Stomach (tissue), 9 donors: ENCODE measurements around the gene NPM3. TPM values are rescaled to one million over a fixed set of nuclear protein-coding genes. Genes with fewer than 3 reads are reported as not detected.

Source experiments
- DNase-seq, 2 donors: peaks; one replicate each; pipeline versions ENCODE4 v3.0.0 to v3.0.0-alpha.2; 2013 to 2019
- H3K27ac ChIP-seq, 5 donors: fragments of 200-600 bp in 4 of 5; sonication (generic) in 4 of 5; one replicate each; pipeline ENCODE4 v1.5.1; 2013 to 2019; ENCODE audit warnings: mild to moderate bottlenecking in 1 of 5, moderate library complexity in 1 of 5
- H3K27me3 ChIP-seq, 3 donors: fragments of 200-600 bp; sonication (generic); one replicate each; pipeline ENCODE4 v1.5.1; 2017 to 2019; ENCODE audit warnings: mixed run types in 1 of 3
- H3K36me3 ChIP-seq, 4 donors: fragments of 200-600 bp; sonication (generic); 1 replicate in 3 of 4; 2 replicates in 1 of 4; pipeline ENCODE4 v1.5.1; 2016 to 2019
- H3K4me1 ChIP-seq, 4 donors: fragments of 200-600 bp; sonication (generic); one replicate each; pipeline ENCODE4 v1.5.1; 2016 to 2019
- H3K4me3 ChIP-seq, 4 donors: fragments of 200-600 bp; sonication (generic) in 3 of 4; one replicate each; pipeline ENCODE4 v1.5.1; 2016 to 2019; ENCODE audit warnings: mild to moderate bottlenecking in 1 of 4
- H3K9me3 ChIP-seq, 4 donors: fragments of 200-600 bp; sonication (generic); one replicate each; pipeline ENCODE4 v1.5.1; 2016 to 2019
- CTCF ChIP-seq, 7 experiments: fragments of 450-650 bp in 4 of 7; fragments of 200-600 bp in 3 of 7; sonication (generic) in 3 of 7; IDR thresholded peaks; one replicate each; pipeline ENCODE4 v1.5.1; 2016 to 2019; ENCODE audit warnings: antibody characterized with exemption in 7 of 7, control low read depth in 2 of 7, mild to moderate bottlenecking in 1 of 7
- EP300 ChIP-seq: sonication (generic); formaldehyde crosslinking; IDR thresholded peaks from one replicate; pipeline ENCODE4 v1.6.1; 2017; ENCODE audit warnings: antibody characterized with exemption
- POLR2A ChIP-seq, 4 donors: fragments of 450-650 bp; IDR thresholded peaks; one replicate each; pipeline ENCODE4 v1.6.1; 2016; ENCODE audit warnings: antibody characterized with exemption in 4 of 4, control low read depth in 2 of 4, mild to moderate bottlenecking in 1 of 4, moderate library complexity in 1 of 4
- POLR2AphosphoS5 ChIP-seq, 3 donors: sonication (generic); formaldehyde crosslinking; IDR thresholded peaks; one replicate each; pipeline ENCODE4 v1.6.1; 2016; ENCODE audit warnings: antibody characterized with exemption in 3 of 3
- WGBS, 5 donors: extraction: QIAGEN DNeasy Blood & Tissue Kit in 3 of 5; methylation state at CpG; one replicate each; pipeline versions ENCODE4 v1.1.5 to v1.1.7; 2013 to 2018; 5-methylcytosine and 5-hydroxymethylcytosine counted together
- intact Hi-C: fragments of 100-400 bp; cut with DNase I; formaldehyde crosslinking; loops from one replicate; pipeline ENCODE4 v1.15.1; 2023; ENCODE audit warnings: low total_unique reads
- polyA plus RNA-seq, 3 donors: library from polyadenylated mRNA; stranded (reverse); fragments of 200-250 nt; gene quantifications; one replicate each; pipeline ENCODE4 v1.2.3, GENCODE V29; 2013
- total RNA-seq, 5 donors: library from RNA; depleted of rRNA; stranded (reverse); fragments of >200 nt; gene quantifications; one replicate each; pipeline versions ENCODE4 v1.1.0 to v1.2.3, GENCODE V29; 2014 to 2016
- donor health status: healthy with polysubstance abuse.
- donor health status: Bipolar disorder and iron deficiency.
- donor health status: healthy.

The NPM3 gene
- total and polyA plus RNA-seq, 8 donors = 2.3 to 68.1 (median 26.0) TPM; not detected in 1

GRCh38 chr10:101761226-101761625, 22.0 kb downstream of the NPM3 start:
- H3K4me1 ChIP-seq = no peaks in the 10 kb centered on the region
- H3K9me3 ChIP-seq = no peaks in the 10 kb centered on the region
- H3K27me3 ChIP-seq = peaks cover 0 to 53% (median 0%) of the 10 kb centered on the region in 3 donors
- intact Hi-C loops = no loop called here
- 82 to 88% (median 84%) methylated on average over 7 to 9 of the region's 9 CpGs for WGBS, 5 donors
- no peak overlapping the region for H3K27ac ChIP-seq
- no peak overlapping the region for H3K4me3 ChIP-seq
- no peak for DNase-seq
- H3K36me3 ChIP-seq = no peaks in the 10 kb centered on the region
- TF ChIP-seq EP300 = no peak
- no peak for TF ChIP-seq CTCF (IDR thresholded peaks at IDR 0.05)
- no peak for TF ChIP-seq POLR2AphosphoS5 (IDR thresholded peaks at IDR 0.05)
- TF ChIP-seq POLR2A (IDR thresholded peaks at IDR 0.05) = no peak

DNA sequence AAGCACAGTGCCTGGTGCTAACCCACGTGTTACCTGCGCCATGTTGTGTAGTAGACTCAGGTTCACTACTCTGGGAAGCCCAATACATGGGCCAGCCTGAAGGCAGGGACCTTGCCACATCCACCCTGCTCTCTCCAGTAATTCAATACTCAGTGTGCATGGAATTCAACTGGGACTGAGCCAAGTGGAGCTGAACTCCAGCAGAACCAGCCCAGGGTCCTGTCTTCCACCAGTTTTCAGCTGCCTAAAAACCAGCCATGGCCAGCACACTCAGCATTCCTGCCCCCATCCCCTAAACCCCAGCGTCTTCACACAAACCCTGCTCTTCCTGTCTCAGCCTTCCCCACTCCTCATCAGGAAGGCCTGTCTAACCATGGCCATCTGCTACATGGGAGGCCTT, 22.7 kb downstream of the NPM3 start:
- WGBS, 5 donors = 69 to 88% (median 75%) methylated on average over 3 of the region's 3 CpGs
- Histone ChIP-seq H3K36me3 (no peaks in the 10 kb centered on the region), H3K9me3 (no peaks in the 10 kb centered on the region), H3K27ac (no peak overlapping the region), H3K4me1 (no peaks in the 10 kb centered on the region), H3K4me3 (no peak overlapping the region), H3K27me3 (peaks cover 0 to 54% (median 0%) of the 10 kb centered on the region in 3 donors)
- intact Hi-C loops = no loop called here
- no peak for DNase-seq
- TF ChIP-seq EP300 (no peak), POLR2A (IDR thresholded peaks at IDR 0.05) (no peak), POLR2AphosphoS5 (IDR thresholded peaks at IDR 0.05) (no peak), CTCF (IDR thresholded peaks at IDR 0.05) (no peak)

DNA sequence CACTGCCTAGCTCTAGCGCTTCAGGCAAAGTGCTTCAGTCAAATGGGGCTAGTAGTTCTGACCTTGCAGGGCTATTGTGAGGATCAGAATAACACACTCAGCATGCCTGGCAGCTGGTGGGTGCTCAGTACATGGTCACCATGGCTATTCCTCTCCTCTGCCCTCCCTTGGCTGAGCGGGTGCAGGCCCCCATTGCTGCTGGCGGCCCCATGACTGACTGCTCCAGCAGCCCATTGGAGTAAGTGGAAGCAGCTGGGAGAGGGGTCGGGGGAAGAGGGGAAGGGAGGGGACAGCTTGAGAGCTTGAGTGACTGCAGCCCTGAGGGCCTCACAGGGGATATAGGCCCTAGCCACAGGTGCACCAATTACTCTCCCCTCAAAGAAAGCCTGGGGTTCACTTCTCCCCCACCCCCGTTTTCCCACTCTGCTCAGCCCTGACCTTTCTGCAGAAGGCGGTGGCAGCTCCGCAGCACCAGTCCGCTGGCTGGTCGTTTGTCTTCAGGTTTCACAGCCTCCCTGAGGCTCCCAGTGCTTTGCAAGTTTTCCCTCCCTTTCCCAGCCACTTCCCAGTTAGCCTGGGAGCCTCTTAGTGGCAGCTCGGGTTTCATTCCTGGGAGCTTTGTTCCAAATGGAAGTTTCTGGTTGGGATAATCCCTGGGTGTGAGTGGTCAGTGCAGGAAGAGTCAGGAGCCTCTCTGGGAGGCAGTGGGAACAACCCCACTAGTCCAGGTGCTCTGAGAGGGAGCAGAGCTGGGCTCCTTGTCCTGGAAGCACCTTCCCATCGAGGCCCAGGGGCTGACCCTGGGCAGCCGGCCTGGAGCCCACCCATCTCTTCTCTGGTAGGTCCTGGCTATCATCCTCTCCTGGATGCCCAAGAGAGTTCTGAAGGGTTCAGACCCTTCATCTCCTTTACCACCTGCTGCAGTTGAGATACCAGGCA, 23.7 kb downstream of the NPM3 start:
- no peak overlapping the region for H3K4me3 ChIP-seq
- peaks cover 0 to 52% (median 0%) of the 10 kb centered on the region in 3 donors for H3K27me3 ChIP-seq
- no peak for TF ChIP-seq CTCF (IDR thresholded peaks at IDR 0.05)
- H3K27ac ChIP-seq = no peak overlapping the region
- H3K36me3 ChIP-seq = no peaks in the 10 kb centered on the region
- WGBS, 5 donors = 58 to 78% (median 69%) methylated on average over 8 to 12 of the region's 12 CpGs
- DNase-seq = no peak
- intact Hi-C loops = no loop called here
- H3K4me1 ChIP-seq = no peaks in the 10 kb centered on the region
- no peaks in the 10 kb centered on the region for H3K9me3 ChIP-seq

- Histone ChIP-seq H3K4me3 (no peak overlapping the region), H3K9me3 (no peaks in the 10 kb centered on the region), H3K36me3 (no peaks in the 10 kb centered on the region), H3K27ac (no peak overlapping the region), H3K27me3 (peaks cover 0 to 50% (median 0%) of the 10 kb centered on the region in 3 donors), H3K4me1 (no peaks in the 10 kb centered on the region)
- DNase-seq = no peak
- TF ChIP-seq CTCF (IDR thresholded peaks at IDR 0.05) = no peak
- TF ChIP-seq EP300 = no peak
- no peak for TF ChIP-seq POLR2A (IDR thresholded peaks at IDR 0.05)
- TF ChIP-seq POLR2AphosphoS5 (IDR thresholded peaks at IDR 0.05) = no peak
- intact Hi-C loops = no loop called here
- 84 to 95% (median 85%) methylated on average over 2 of the region's 2 CpGs for WGBS, 5 donors
These were observed 24.4 kb downstream of the NPM3 start for GRCh38 chr10:101758858-101759257.
